Trophoblast cell (in vitro differentiated cells and primary cell): Measurements from ENCODE around the gene MEFV.

Experiments used
- DNase-seq, 2 donors: peaks; one replicate each; pipeline ENCODE4 v3.0.0-alpha.2; 2016
- H2AFZ ChIP-seq: 2 replicates; pipeline ENCODE4 v1.6.1; 2013; ENCODE audit warnings: low read length, moderate library complexity, mild to moderate bottlenecking; ENCODE audit not compliant: insufficient read depth, poor library complexity
- H2AK5ac ChIP-seq: 2 replicates; pipeline ENCODE4 v1.6.1; 2013; ENCODE audit warnings: mild to moderate bottlenecking, low read length
- H2BK120ac ChIP-seq: 2 replicates; pipeline ENCODE4 v1.6.1; 2013; ENCODE audit warnings: low read length, mild to moderate bottlenecking, moderate library complexity; ENCODE audit not compliant: insufficient read depth, poor library complexity
- H2BK12ac ChIP-seq: 2 replicates; pipeline ENCODE4 v1.6.1; 2013; ENCODE audit warnings: mild to moderate bottlenecking, low read length, moderate library complexity
- H2BK5ac ChIP-seq: 2 replicates; pipeline ENCODE4 v1.6.1; 2013; ENCODE audit warnings: low read length, low read depth, moderate library complexity, mild to moderate bottlenecking; ENCODE audit not compliant: poor library complexity
- H3K14ac ChIP-seq: 2 replicates; pipeline ENCODE4 v1.6.1; 2013; ENCODE audit warnings: mild to moderate bottlenecking, low read length
- H3K18ac ChIP-seq: 2 replicates; pipeline ENCODE4 v1.6.1; 2013; ENCODE audit warnings: mild to moderate bottlenecking, low read length
- H3K23ac ChIP-seq: 2 replicates; pipeline ENCODE4 v1.6.1; 2013; ENCODE audit warnings: low read length
- H3K27ac ChIP-seq: 2 replicates; pipeline ENCODE4 v1.5.1; 2013; ENCODE audit warnings: low read depth, mild to moderate bottlenecking, inconsistent platforms, low read length, moderate library complexity
- H3K27me3 ChIP-seq: 2 replicates; pipeline ENCODE4 v1.6.1; 2013; ENCODE audit warnings: inconsistent platforms, mild to moderate bottlenecking, low read length, moderate library complexity; ENCODE audit not compliant: insufficient read depth
- H3K36me3 ChIP-seq, 2 experiments: 1 replicate in 1 of 2; 2 replicates in 1 of 2; pipeline ENCODE4 v1.6.1; 2013; ENCODE audit warnings: low read length in 2 of 2, mild to moderate bottlenecking in 2 of 2, moderate library complexity in 1 of 2; ENCODE audit not compliant: insufficient read depth in 2 of 2, control insufficient read depth in 1 of 2
- H3K4ac ChIP-seq: 2 replicates; pipeline ENCODE4 v1.6.1; 2013; ENCODE audit warnings: low read depth, mild to moderate bottlenecking, low read length, moderate library complexity
- H3K4me1 ChIP-seq, 2 experiments: 1 replicate in 1 of 2; 2 replicates in 1 of 2; pipeline ENCODE4 v1.6.1; 2013; ENCODE audit warnings: low read length in 2 of 2, mild to moderate bottlenecking in 2 of 2, moderate library complexity in 1 of 2; ENCODE audit not compliant: insufficient read depth in 2 of 2, control insufficient read depth in 1 of 2
- H3K4me2 ChIP-seq: 2 replicates; pipeline ENCODE4 v1.6.1; 2013; ENCODE audit warnings: inconsistent platforms, mild to moderate bottlenecking, low read length, moderate library complexity
- H3K4me3 ChIP-seq: 2 replicates; pipeline ENCODE4 v1.5.1; 2013; ENCODE audit warnings: mild to moderate bottlenecking, low read depth, low read length, inconsistent platforms
- H3K79me1 ChIP-seq: one replicate; pipeline ENCODE4 v1.6.1; 2013; ENCODE audit warnings: low read length
- H3K79me2 ChIP-seq: 2 replicates; pipeline ENCODE4 v1.6.1; 2013; ENCODE audit warnings: low read length, mild to moderate bottlenecking; ENCODE audit not compliant: control insufficient read depth, insufficient read depth, poor library complexity
- H3K9ac ChIP-seq: 2 replicates; pipeline ENCODE4 v1.6.1; 2013; ENCODE audit warnings: mild to moderate bottlenecking, low read length
- H3K9me3 ChIP-seq: 2 replicates; pipeline ENCODE4 v1.6.1; 2013; ENCODE audit warnings: low read depth, mild to moderate bottlenecking, control low read depth, inconsistent platforms, low read length; ENCODE audit not compliant: insufficient read depth
- H4K12ac ChIP-seq: 2 replicates; pipeline ENCODE4 v1.6.1; 2013; ENCODE audit warnings: low read depth, mild to moderate bottlenecking, low read length, moderate library complexity
- H4K8ac ChIP-seq: 2 replicates; pipeline ENCODE4 v1.6.1; 2013; ENCODE audit warnings: low read depth, mild to moderate bottlenecking, low read length, moderate library complexity
- H4K91ac ChIP-seq: one replicate; pipeline ENCODE4 v1.6.1; 2013; ENCODE audit warnings: low read depth, mild to moderate bottlenecking, low read length, moderate library complexity
- WGBS: extraction: QIAGEN DNeasy Blood & Tissue Kit; methylation state at CpG from one replicate; pipeline ENCODE4 v1.1.7; 2013; ENCODE audit warnings: missing lambda C conversion rate; ENCODE audit not compliant: insufficient read length, insufficient coverage; ENCODE audit errors: extremely low coverage; 5-methylcytosine and 5-hydroxymethylcytosine counted together

The MEFV gene

DNA sequence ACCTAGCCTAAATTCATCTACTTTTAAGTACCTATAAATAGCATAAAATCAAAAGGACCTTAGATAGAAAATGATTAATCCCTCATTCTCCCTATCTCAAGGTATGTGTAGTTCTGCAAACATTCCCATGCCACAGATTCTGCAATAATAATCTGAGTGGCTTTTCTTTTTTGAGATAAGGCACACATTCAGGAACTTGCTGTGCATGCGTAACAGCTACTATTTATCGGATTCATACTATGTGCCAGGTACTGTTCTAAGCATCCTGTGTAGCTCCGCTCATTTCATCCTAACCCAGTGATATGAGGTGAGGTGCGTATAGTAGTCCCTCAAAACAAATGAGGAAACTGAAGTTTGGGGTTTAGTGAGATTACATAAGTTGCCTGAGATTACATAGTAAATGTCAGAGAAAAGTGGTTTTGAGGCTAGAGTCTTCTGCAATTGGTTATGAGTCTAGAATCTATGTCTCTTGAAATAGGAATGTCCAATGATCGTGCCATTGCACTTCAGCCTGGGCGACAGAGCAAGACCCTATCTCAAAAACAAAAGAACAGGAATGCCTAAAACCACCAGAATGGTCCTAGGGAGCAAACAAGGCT lies 24.9 kb upstream of the MEFV start:
- Histone ChIP-seq H3K4me1 (peaks cover 13 to 17% of the 10 kb centered on the region in 2 experiments), H2BK120ac (no peak overlapping the region), H3K79me2 (peaks cover 14% of the 10 kb centered on the region), H3K23ac (no peak overlapping the region), H3K27me3 (no peaks in the 10 kb centered on the region), H3K4ac (no peak overlapping the region), H4K8ac (no peak overlapping the region), H3K79me1 (peaks cover 14% of the 10 kb centered on the region), H2BK5ac (no peak overlapping the region), H2AFZ (no peak overlapping the region), H3K9ac (no peak overlapping the region), H3K4me2 (no peak overlapping the region), H2AK5ac (no peak overlapping the region), H3K18ac (no peak overlapping the region), H3K27ac (no peak overlapping the region), H3K4me3 (no peak overlapping the region), H3K9me3 (peaks cover 3% of the 10 kb centered on the region), H4K12ac (no peak overlapping the region), H4K91ac (no peak overlapping the region), H3K14ac (no peak overlapping the region), H2BK12ac (no peak overlapping the region), H3K36me3 (peaks cover 9 to 11% of the 10 kb centered on the region in 2 experiments)
- no CpG with 5 or more reads among the region's 6 CpGs for WGBS
- no peak for DNase-seq

DNA sequence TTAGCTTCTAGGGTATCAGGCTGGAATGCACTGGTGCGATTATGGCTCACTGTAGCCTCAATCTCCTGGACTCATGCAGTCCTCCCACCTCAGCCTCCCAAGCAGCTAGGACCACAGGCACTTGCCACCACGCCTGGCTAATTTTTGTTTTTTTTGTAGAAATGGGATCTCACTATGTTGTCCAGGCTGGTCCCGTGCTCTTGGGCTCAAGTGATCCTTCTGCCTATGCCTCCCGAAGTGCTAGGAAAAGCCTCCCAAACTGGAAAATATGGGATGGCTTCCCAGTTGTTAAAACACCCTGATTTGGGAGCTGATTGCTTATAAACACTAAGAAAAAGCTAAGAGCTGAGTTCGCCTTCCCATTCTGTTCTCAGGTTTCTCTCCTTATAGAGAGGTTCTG lies 20.2 kb upstream of the MEFV start:
- no peak overlapping the region for H2BK12ac ChIP-seq
- no peak overlapping the region for H2BK5ac ChIP-seq
- H3K9ac ChIP-seq, result no peak overlapping the region
- H3K18ac ChIP-seq, result no peak overlapping the region
- no peak for DNase-seq
- no peak overlapping the region for H4K91ac ChIP-seq
- no peak overlapping the region for H2AFZ ChIP-seq
- H3K27me3 ChIP-seq, result no peaks in the 10 kb centered on the region
- no peaks in the 10 kb centered on the region for H3K36me3 ChIP-seq
- H4K12ac ChIP-seq, result no peak overlapping the region
- H3K4me3 ChIP-seq, result no peak overlapping the region
- H2BK120ac ChIP-seq, result no peak overlapping the region
- no peaks in the 10 kb centered on the region for H3K79me2 ChIP-seq
- no peak overlapping the region for H3K4me2 ChIP-seq
- H3K4ac ChIP-seq, result no peak overlapping the region
- no peaks in the 10 kb centered on the region for H3K79me1 ChIP-seq
- no peak overlapping the region for H4K8ac ChIP-seq
- H3K23ac ChIP-seq, result no peak overlapping the region
- H2AK5ac ChIP-seq, result no peak overlapping the region
- H3K4me1 ChIP-seq, result no peaks in the 10 kb centered on the region
- WGBS, result no CpG with 5 or more reads among the region's 5 CpGs
- H3K27ac ChIP-seq, result no peak overlapping the region
- H3K9me3 ChIP-seq, result peaks cover 4% of the 10 kb centered on the region
- no peak overlapping the region for H3K14ac ChIP-seq

DNA sequence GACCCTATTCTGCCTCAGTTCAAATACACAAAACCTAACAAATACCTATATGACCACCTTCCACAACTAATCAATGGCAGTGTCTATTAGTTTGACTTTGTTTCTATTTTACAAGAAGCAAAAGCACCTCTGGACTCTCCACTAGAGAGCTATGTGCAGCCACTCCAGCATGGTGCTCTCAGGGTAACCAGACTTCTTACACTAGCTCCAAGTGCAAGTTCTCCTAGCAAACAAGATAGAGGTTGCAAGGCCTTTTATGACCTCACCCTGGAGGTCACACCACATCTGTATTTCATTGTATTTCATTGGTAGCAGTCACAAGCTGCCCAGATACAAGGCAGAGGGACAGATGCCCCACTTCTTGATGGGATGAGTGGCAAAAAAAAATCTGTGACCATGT lies 18.5 kb upstream of the MEFV start:
- H3K4me2 ChIP-seq, result peak overlapping the region; percentile 27
- no peak overlapping the region for H3K14ac ChIP-seq
- H4K8ac ChIP-seq, result no peak overlapping the region
- no peak overlapping the region for H4K12ac ChIP-seq
- H3K23ac ChIP-seq, result no peak overlapping the region
- no peaks in the 10 kb centered on the region for H3K27me3 ChIP-seq
- H3K36me3 ChIP-seq, result no peaks in the 10 kb centered on the region
- no peak overlapping the region for H3K9ac ChIP-seq
- no peak overlapping the region for H2BK12ac ChIP-seq
- peaks cover 7% of the 10 kb centered on the region for H3K9me3 ChIP-seq
- H3K79me2 ChIP-seq, result no peaks in the 10 kb centered on the region
- H4K91ac ChIP-seq, result no peak overlapping the region
- no peaks in the 10 kb centered on the region for H3K79me1 ChIP-seq
- no peak overlapping the region for H2AK5ac ChIP-seq
- no peak overlapping the region for H3K18ac ChIP-seq
- H2BK5ac ChIP-seq, result no peak overlapping the region
- H3K4me3 ChIP-seq, result no peak overlapping the region
- no peaks in the 10 kb centered on the region for H3K4me1 ChIP-seq
- H3K27ac ChIP-seq, result no peak overlapping the region
- DNase-seq, result no peak
- no peak overlapping the region for H3K4ac ChIP-seq
- no peak overlapping the region for H2AFZ ChIP-seq
- no peak overlapping the region for H2BK120ac ChIP-seq

DNA sequence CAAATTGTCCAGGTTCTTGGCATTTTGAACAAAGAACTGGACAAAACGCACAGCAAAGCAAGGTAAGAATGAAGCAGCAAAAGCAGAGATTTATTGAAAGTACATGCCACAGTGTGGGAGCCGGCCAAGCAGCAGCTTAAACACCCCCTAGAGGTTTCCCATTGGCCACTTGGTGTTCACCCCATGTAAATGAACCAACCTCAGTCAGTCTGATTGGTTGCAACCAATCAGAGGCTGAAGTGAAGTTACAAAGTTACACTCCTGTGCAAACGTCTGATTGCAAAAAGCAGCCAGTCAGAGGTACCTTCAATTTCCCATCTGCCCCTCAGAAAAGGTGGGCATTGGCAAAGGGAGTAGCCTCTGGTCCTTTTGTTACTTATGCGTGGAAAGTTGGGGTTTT lies 18.1 kb upstream of the MEFV start:
- peak overlapping the region; percentile 27 for H3K4me2 ChIP-seq
- no peaks in the 10 kb centered on the region for H3K79me2 ChIP-seq
- H4K91ac ChIP-seq, result no peak overlapping the region
- H3K4me3 ChIP-seq, result no peak overlapping the region
- peaks cover 7% of the 10 kb centered on the region for H3K9me3 ChIP-seq
- no peak overlapping the region for H2AFZ ChIP-seq
- no peaks in the 10 kb centered on the region for H3K36me3 ChIP-seq
- DNase-seq, result no peak
- no peak overlapping the region for H3K9ac ChIP-seq
- no peak overlapping the region for H2BK5ac ChIP-seq
- H2BK12ac ChIP-seq, result no peak overlapping the region
- H4K12ac ChIP-seq, result no peak overlapping the region
- H3K27me3 ChIP-seq, result no peaks in the 10 kb centered on the region
- no CpG with 5 or more reads among the region's 4 CpGs for WGBS
- H3K14ac ChIP-seq, result no peak overlapping the region
- H4K8ac ChIP-seq, result no peak overlapping the region
- H2AK5ac ChIP-seq, result no peak overlapping the region
- no peaks in the 10 kb centered on the region for H3K4me1 ChIP-seq
- no peak overlapping the region for H3K18ac ChIP-seq
- no peaks in the 10 kb centered on the region for H3K79me1 ChIP-seq
- no peak overlapping the region for H3K27ac ChIP-seq
- H2BK120ac ChIP-seq, result no peak overlapping the region
- H3K23ac ChIP-seq, result no peak overlapping the region
- no peak overlapping the region for H3K4ac ChIP-seq
